Karpas-422 (cell line): ENCODE results near the gene DNLZ. TPM values are rescaled to one million over a fixed set of nuclear protein-coding genes. Genes with fewer than 3 reads are reported as not detected.

Source experiments
- DNase-seq: peaks from one replicate; pipeline ENCODE4 v3.0.0-alpha.2; 2015
- H2AFZ ChIP-seq: fragments of 200-600 bp; sonication (generic); 2 replicates; pipeline ENCODE4 v1.6.1; 2014; ENCODE audit warnings: antibody characterized with exemption, low read length, mixed read lengths
- H3K27ac ChIP-seq: fragments of 200-600 bp; sonication (generic); 2 replicates; pipeline ENCODE4 v1.5.1; 2014; ENCODE audit warnings: mild to moderate bottlenecking, low read length, moderate library complexity
- H3K27me3 ChIP-seq: fragments of 200-600 bp; sonication (generic); 2 replicates; pipeline ENCODE4 v1.6.1; 2014; ENCODE audit warnings: low read length, mixed read lengths
- H3K36me3 ChIP-seq: fragments of 200-600 bp; sonication (generic); 2 replicates; pipeline ENCODE4 v1.6.1; 2014; ENCODE audit warnings: low read length, mixed read lengths; ENCODE audit not compliant: insufficient read depth
- H3K4me1 ChIP-seq: fragments of 200-600 bp; sonication (generic); 2 replicates; pipeline ENCODE4 v1.6.1; 2014; ENCODE audit warnings: mild to moderate bottlenecking, low read length, mixed read lengths
- H3K4me2 ChIP-seq: fragments of 200-600 bp; sonication (generic); 2 replicates; pipeline ENCODE4 v1.6.1; 2014; ENCODE audit warnings: low read length, low read depth, mild to moderate bottlenecking; ENCODE audit not compliant: poor library complexity, severe bottlenecking
- H3K4me3 ChIP-seq: fragments of 200-600 bp; sonication (generic); 2 replicates; pipeline ENCODE4 v1.5.1; 2014; ENCODE audit warnings: mild to moderate bottlenecking, antibody characterized with exemption, low read length, mixed read lengths
- H3K79me2 ChIP-seq: fragments of 200-600 bp; sonication (generic); 2 replicates; pipeline ENCODE4 v1.6.1; 2014; ENCODE audit warnings: mild to moderate bottlenecking, low read length, mixed read lengths
- H3K9ac ChIP-seq: fragments of 200-600 bp; sonication (generic); 2 replicates; pipeline ENCODE4 v1.6.0; 2014; ENCODE audit warnings: low read length
- H3K9me2 ChIP-seq: fragments of 200-600 bp; sonication (generic), shearing (Covaris generic); replicated peaks from 2 replicates; pipeline ENCODE4 v1.6.0; 2014; ENCODE audit warnings: mild to moderate bottlenecking, low read length, moderate library complexity; ENCODE audit not compliant: insufficient read depth
- H3K9me3 ChIP-seq: fragments of 300-700, 200-600 bp; sonication (generic); 2 replicates; pipeline ENCODE4 v1.6.1; 2014; ENCODE audit warnings: low read length, mixed read lengths
- H4K20me1 ChIP-seq: fragments of 200-600 bp; sonication (generic); 2 replicates; pipeline ENCODE4 v1.6.1; 2014; ENCODE audit warnings: mild to moderate bottlenecking, antibody characterized with exemption, low read length, low read depth; ENCODE audit not compliant: insufficient read depth
- total RNA-seq: library from RNA; depleted of rRNA; stranded (reverse); fragments of >200 nt; shearing (Covaris generic); gene quantifications from 2 replicates; pipeline ENCODE4 v1.2.3, GENCODE V29; 2014; ENCODE audit warnings: low replicate concordance

DNLZ gene
- total RNA-seq, 1 experiment from 2014 or later: 40.1 TPM

DNA sequence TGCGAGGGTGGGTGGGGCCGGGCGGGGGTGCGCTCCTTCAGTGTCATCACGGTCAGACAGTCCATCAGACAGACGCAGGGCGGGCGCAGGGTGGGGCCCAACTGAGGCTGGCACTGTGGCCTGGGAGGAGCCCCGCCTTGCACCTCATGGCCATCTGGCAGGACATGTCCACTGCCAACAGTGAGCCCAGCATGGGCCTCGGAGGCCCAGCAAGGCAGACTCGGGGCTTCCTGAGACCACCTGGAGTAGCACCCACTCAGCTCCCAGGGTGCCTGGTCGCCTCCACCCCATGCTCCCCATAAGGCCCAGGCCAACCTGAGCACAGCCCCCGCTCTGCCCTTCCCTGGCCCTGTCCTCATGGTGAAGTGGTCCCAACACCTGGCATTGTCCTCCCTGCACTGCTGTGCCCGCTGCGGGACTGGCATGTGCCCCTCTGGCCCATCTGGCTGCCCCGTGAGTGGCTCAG lies 44.7 kb downstream of the DNLZ start:
- peak overlapping the region; percentile 97 for H3K27ac ChIP-seq
- H3K36me3 ChIP-seq: no peaks in the 10 kb centered on the region; the same call in 1 of the 2 replicates
- no peak overlapping the region for H2AFZ ChIP-seq
- H3K9me3 ChIP-seq: peaks cover 8% of the 10 kb centered on the region
- no peaks in the 10 kb centered on the region for H3K27me3 ChIP-seq
- peak overlapping the region; percentile 83 for H3K4me2 ChIP-seq
- peak overlapping the region; percentile 60 for H3K4me3 ChIP-seq
- no peak for DNase-seq
- H3K9ac ChIP-seq: peak overlapping the region; percentile 83
- H3K9me2 ChIP-seq: no peaks in the 10 kb centered on the region
- H4K20me1 ChIP-seq: no peaks in the 10 kb centered on the region
- no peaks in the 10 kb centered on the region for H3K79me2 ChIP-seq
- H3K4me1 ChIP-seq: peaks cover 66% of the 10 kb centered on the region

DNA sequence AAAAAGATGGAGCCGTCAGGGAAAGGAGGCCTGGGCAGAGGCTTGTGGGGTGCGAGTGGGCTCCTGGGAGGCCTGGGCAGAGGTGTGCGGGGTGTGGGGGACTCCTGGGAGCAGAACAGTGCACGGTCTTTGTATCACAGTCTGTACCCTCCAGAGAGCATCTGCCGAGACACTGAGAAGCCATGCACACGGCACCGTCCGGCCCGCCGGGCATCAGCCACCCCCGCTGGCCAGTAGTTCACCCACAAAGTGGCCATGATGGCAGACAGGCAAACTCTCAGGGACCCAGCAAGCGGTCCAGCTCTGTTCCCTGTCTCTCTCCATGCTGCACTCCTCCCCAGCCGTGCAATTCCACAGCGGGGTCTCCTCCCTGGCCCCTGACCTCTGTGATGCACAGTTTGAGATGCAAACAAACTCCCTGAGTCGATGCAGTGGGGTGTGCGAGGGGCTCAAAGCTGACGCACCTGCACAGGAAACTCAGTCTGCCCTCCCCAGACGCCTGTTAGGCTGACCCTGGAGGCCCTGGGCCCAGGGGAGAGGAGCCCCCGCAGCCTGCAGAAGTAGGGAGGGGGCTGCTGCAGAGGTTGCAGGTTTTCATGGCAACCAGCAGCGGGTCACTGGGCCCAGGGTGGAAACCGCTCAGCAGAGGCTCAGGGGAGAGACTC lies 45.3 kb downstream of the DNLZ start:
- Histone ChIP-seq H3K4me2 (peak overlapping the region; percentile 83), H4K20me1 (no peaks in the 10 kb centered on the region), H2AFZ (no peak overlapping the region), H3K36me3 (no peaks in the 10 kb centered on the region; the same call in 1 of the 2 replicates), H3K9ac (peak overlapping the region; percentile 78), H3K79me2 (no peaks in the 10 kb centered on the region), H3K27ac (peak overlapping the region; percentile 97), H3K27me3 (no peaks in the 10 kb centered on the region), H3K9me3 (peaks cover 8% of the 10 kb centered on the region), H3K4me1 (peaks cover 66% of the 10 kb centered on the region), H3K9me2 (no peaks in the 10 kb centered on the region), H3K4me3 (peak overlapping the region; percentile 63)
- peak; percentile 97 for DNase-seq

GRCh38 chr9:136317695-136318094 lies 45.8 kb downstream of the DNLZ start:
- Histone ChIP-seq H3K4me2 (peak overlapping the region; percentile 83), H2AFZ (no peak overlapping the region), H3K27me3 (no peaks in the 10 kb centered on the region), H3K4me1 (peaks cover 68% of the 10 kb centered on the region), H3K27ac (peak overlapping the region; percentile 97), H3K9ac (peak overlapping the region; percentile 78), H3K9me3 (peaks cover 8% of the 10 kb centered on the region), H3K4me3 (peak overlapping the region; percentile 63), H4K20me1 (no peaks in the 10 kb centered on the region), H3K79me2 (no peaks in the 10 kb centered on the region), H3K9me2 (no peaks in the 10 kb centered on the region), H3K36me3 (no peaks in the 10 kb centered on the region; the same call in 1 of the 2 replicates)
- peak; percentile 88 for DNase-seq

- H3K4me2 ChIP-seq: peak overlapping the region; percentile 83
- peak; percentile 76 for DNase-seq
- no peaks in the 10 kb centered on the region for H4K20me1 ChIP-seq
- H3K36me3 ChIP-seq: no peaks in the 10 kb centered on the region; the same call in 1 of the 2 replicates
- H3K9me3 ChIP-seq: peaks cover 8% of the 10 kb centered on the region
- peak overlapping the region; percentile 63 for H3K4me3 ChIP-seq
- no peak overlapping the region for H2AFZ ChIP-seq
- H3K27me3 ChIP-seq: no peaks in the 10 kb centered on the region
- no peaks in the 10 kb centered on the region for H3K79me2 ChIP-seq
- peak overlapping the region; percentile 78 for H3K9ac ChIP-seq
- H3K27ac ChIP-seq: peak overlapping the region; percentile 97
- H3K9me2 ChIP-seq: no peaks in the 10 kb centered on the region
- peaks cover 74% of the 10 kb centered on the region for H3K4me1 ChIP-seq
Observed at GRCh38 chr9:136316896-136317676, 46.5 kb downstream of the DNLZ start.

DNA sequence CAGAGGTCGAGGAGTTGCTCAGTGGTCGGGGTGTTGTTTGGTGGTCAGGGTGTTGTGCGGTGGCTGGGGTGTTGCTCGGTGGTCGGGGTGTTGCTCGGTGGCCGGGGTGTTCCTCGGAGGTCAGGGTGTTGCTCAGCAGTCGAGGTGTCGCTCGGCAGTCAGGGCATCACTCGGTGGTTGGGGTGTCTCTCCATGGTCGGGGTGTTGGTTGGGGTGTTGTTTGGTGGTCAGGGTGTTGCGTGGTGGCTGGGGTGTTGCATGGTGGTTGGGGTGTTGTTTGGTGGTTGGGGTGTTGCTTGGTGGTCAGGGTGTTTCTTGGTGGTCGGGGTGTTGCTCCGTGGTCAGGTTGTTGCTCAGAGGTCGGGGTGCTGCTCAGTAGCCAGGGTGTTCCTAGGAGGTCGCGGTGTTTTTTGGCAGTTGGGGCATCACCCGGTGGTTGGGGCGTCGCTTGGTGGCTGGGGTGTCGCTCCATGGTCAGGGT lies 47.2 kb downstream of the DNLZ start:
- Histone ChIP-seq H2AFZ (no peak overlapping the region), H3K36me3 (no peaks in the 10 kb centered on the region; the same call in 1 of the 2 replicates), H3K4me2 (no peak overlapping the region), H3K79me2 (no peaks in the 10 kb centered on the region), H3K27ac (peak overlapping the region; percentile 97), H3K4me1 (peaks cover 78% of the 10 kb centered on the region), H3K9me3 (peaks cover 8% of the 10 kb centered on the region), H3K9me2 (no peaks in the 10 kb centered on the region), H3K9ac (no peak overlapping the region), H3K27me3 (no peaks in the 10 kb centered on the region), H3K4me3 (no peak overlapping the region), H4K20me1 (no peaks in the 10 kb centered on the region)
- no peak for DNase-seq

- Histone ChIP-seq H3K4me1 (peaks cover 78% of the 10 kb centered on the region), H2AFZ (no peak overlapping the region), H3K4me3 (no peak overlapping the region), H3K27me3 (no peaks in the 10 kb centered on the region), H3K4me2 (no peak overlapping the region), H3K9me3 (peaks cover 8% of the 10 kb centered on the region), H3K9ac (no peak overlapping the region), H3K36me3 (no peaks in the 10 kb centered on the region; the same call in 1 of the 2 replicates), H4K20me1 (no peaks in the 10 kb centered on the region), H3K79me2 (no peaks in the 10 kb centered on the region), H3K9me2 (no peaks in the 10 kb centered on the region), H3K27ac (peak overlapping the region; percentile 79; the same call in 1 of the 2 replicates)
- DNase-seq: no peak
Observed at GRCh38 chr9:136314944-136315343, 48.6 kb downstream of the DNLZ start.

DNA sequence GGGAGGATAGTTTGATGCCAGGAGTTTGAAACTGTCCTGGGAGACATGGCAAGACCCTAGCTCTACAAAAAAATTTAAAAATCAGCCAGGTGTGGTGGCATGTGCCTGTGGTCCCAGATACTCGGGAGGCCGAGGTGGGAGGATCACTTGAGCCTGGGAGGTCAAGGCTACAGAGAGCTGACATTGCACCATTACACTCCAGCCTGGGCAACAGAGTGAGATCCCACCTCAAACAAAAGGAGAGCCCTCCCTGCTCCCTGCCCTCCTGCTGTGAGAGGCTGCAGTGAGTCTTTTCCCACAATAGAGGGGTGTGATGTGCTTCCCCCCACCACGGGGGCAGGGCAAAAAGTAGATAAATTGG lies 49.5 kb downstream of the DNLZ start:
- Histone ChIP-seq H3K36me3 (no peaks in the 10 kb centered on the region; the same call in 1 of the 2 replicates), H3K9me2 (no peaks in the 10 kb centered on the region), H3K4me2 (no peak overlapping the region), H2AFZ (no peak overlapping the region), H4K20me1 (no peaks in the 10 kb centered on the region), H3K27me3 (no peaks in the 10 kb centered on the region), H3K4me1 (peaks cover 78% of the 10 kb centered on the region), H3K4me3 (no peak overlapping the region), H3K9me3 (peaks cover 8% of the 10 kb centered on the region), H3K27ac (peak overlapping the region; percentile 79), H3K79me2 (no peaks in the 10 kb centered on the region), H3K9ac (peak overlapping the region; percentile 54)
- DNase-seq: no peak
